Non-pigmented ciliary epithelial cell (primary cell): Measurements from ENCODE around the gene OPCML.

Experiments used
- DNase-seq: peaks from one replicate; pipeline ENCODE4 v3.0.0-alpha.2; 2010; ENCODE audit warnings: low read depth

The OPCML gene

GRCh38 chr11:133503236-133503635 lies 29.1 kb downstream of the OPCML start:
- no peak for DNase-seq

DNA sequence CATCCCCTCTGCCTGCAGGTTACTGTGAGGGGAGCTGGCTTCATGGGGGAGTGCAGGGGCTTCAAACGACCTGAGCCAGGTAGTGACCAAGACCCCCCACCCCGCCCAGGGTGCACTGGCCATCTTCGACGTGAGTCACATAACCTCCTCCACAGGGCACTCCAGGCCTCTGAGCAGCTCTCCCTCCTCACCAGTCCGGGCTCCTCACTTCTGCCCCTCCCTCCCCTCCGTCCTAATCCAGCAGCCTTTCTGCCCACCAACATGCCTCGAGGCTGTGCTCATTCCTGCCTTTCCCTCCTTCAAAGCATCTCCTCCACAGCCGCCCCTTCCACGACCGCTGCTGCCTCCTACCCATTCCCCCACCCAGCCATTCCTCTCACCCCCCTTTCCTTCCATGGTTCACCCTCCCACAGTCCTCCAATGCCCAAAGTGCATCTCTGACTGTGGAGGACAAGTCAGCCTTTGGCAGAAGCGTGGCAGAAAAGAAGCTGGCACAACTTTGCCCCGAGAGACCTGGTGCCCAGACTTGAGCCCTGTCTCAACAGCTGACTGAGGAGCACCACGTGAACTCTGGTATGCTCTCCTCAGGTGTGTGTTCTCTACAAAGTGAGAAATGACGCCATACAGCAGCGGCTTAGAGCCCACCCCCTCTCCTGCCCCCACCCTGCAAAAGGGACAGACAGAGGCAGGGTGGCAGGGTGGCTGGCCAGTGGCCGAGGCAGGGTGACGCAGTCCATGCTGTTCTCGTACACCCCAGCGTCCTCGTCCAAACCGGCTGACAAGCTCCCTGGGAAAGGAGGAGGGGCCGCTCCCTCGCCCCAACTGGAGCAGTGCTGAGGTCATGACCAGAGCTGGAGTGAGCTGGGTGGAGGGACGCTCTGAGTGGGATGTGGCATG lies 30.4 kb downstream of the OPCML start:
- no peak for DNase-seq

- DNase-seq, result no peak
Observed at GRCh38 chr11:133500936-133501335, 31.4 kb downstream of the OPCML start.

- DNase-seq, result no peak
Observed at GRCh38 chr11:133500435-133500834, 31.9 kb downstream of the OPCML start.

DNA sequence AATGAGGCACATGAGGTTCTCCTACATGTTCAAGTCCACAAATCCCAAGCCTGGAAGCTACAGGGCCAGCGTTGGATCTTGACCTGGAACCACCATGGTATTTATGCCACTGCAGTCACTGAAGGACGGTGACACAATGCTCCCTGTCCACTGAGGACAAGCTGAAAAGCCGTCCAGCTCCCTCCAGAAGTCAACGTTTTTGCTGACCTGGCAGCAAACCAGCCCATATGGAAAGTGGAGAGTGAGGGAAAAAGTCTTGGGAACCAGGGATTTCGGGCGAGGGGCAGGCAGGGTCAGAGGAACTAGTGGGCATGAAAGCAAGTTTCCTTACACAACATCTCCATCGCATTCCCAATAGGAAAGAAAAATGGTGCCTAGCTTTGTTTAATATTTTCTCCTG lies 33.3 kb downstream of the OPCML start:
- DNase-seq, result no peak

DNA sequence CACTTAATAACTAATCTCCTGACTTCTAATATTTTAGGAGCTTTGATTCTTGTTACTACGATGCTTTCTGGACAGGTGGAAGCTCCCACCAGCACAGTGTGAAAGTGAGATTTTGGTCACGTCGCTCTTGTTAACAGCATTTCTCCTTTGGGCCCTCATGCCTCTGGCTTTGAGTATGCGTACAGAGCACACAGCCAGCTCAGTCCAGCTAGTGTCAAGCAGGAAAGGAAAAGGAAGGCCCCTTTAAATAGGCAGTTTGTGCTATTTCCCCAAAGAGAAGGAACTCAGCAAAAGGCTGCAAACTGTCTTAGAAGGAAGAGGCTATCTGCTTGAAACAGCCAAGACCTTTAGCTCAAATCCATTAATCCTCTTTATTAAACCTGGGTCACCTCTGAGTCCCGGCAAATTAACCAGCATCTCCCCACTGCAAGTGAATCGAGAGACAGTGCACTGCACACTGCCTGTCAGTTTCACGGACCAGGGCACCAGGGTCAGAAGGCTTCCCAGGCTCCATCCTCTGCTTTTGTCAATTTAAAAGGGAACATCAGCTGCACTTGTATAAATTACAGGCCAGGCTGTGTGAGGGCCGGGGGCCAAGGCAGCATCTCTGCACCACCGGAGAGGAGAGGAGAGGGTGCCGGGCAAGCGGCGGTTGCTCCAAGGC lies 34.7 kb downstream of the OPCML start:
- DNase-seq, result no peak

GRCh38 chr11:133492895-133493294 lies 39.4 kb downstream of the OPCML start:
- no peak for DNase-seq

DNA sequence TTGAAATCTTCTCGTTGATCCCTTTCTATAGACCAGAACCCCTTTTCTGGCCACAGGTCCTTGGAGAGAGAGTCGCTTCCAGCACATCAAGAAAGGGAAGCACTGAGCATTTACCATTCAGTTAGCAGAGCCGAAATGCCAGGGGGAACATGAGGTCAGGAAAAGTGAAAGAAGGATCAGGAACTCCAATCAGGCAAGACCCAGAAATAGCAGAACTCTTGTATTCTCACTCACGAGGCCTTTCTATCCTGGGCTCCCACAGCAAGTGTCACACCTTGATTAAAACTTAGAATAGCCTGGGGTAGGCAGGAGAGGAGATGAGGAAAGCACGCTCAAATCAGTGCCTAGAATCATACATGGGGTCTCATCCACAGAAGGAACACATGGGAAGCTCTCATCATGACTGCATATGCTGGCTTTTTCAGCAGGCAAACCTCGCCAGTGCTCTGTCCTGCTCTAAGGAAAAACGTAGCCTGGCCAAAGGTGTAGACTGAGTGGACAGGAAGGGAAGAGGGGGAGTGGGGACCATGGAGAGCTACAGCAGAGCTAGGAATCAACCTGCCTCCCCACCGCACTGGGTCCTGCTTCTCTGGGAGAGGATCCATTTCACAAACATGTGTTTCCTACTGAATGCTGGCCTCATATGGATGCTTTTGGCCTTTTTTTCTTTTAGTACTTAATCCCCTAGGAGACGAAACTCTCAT lies 40.5 kb downstream of the OPCML start:
- DNase-seq, result no peak

DNA sequence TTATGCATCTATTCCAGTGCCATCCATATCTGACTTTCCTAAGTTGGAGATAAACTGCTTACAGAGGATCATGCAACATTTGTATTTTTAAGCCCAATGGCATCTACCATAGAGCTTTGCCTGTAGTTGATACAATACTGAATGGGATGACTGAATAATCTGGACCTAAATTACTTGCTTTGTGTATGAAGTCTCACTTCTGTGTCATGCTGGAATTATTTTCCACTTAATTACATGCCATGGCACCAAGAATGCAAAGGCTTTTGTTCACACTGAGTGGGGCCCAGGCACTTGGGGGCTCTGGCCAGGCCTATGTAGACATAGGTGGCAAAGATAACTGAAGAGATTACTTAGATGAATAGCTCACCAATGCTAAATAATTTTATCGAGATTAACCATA lies 51.6 kb downstream of the OPCML start:
- no peak for DNase-seq

DNA sequence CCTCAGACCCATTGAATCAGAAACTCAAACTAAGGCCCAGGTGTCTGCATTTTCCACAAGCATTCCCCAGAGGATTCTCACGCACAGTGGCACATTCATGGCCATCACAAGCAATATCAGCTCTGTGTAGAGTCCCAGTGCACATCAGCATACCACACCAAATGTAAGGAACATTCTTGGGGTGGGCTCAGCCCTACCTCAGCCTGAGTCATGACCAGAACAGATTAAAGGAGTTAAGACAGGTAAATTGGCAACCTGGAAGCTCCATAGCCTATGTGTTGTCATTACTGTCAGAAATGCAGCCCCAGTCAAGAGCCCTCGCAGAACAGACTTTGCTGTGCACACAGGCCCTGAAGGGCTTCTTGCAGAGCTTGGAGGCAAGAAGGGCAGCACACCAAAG lies 53.1 kb downstream of the OPCML start:
- DNase-seq, result no peak

GRCh38 chr11:133477251-133477625 lies 55.1 kb downstream of the OPCML start:
- DNase-seq, result no peak

- DNase-seq, result no peak
Observed at GRCh38 chr11:133476570-133477250, 55.6 kb downstream of the OPCML start.

GRCh38 chr11:133474461-133474860 lies 57.8 kb downstream of the OPCML start:
- DNase-seq, result no peak

GRCh38 chr11:133467686-133468085 lies 64.6 kb downstream of the OPCML start:
- no peak for DNase-seq

- no peak for DNase-seq
Observed at GRCh38 chr11:133443206-133443747, 89.0 kb downstream of the OPCML start.

DNA sequence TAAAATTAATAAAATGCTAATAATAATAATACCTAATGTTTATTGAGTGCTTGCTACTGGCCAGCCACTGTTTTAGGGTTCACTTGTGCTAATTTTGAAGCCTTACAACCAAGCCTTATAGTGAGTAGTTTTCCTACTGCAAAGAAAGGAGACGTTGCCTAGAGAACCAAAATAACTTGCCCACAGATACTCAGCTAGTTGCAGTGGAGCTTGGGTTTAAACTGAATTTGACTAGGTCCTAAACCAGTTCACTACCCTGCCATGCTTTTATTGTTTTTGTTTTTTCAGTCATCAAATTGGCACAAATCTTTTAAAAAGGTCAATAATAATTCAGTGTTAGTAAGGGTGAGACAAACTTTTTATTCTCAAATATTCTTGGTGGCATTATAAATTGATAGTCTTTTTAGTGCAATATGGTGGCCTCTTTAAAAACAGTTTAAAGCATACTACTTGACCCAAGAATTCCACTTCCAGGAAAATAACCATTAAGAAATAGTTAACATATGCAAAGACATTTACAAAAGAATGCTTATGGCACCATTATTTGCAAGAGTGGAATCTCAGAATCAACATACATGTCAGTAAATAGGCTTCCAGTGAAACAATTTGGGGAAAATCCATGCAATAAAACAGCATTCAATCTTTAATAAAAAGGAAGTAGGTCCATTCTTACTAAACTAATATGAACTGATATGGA lies 90.2 kb downstream of the OPCML start:
- no peak for DNase-seq

DNA sequence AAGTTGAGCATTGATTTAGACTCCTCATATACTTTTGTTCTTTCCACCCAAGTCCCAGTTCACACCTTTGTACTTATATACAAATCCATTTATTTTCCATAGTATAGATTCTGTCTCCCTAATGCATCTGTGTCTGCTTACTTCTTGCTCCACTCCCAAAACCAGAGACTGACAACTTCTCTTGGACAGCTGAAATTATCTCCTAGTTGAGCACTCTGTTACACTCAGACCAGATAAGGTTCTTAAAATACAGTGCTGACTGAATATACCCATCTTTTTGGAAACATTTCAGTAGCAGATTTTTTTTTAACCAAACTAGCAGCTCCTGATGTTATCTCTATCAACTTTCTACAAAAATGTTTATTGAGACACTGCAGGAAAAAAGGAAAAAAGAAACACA lies 106.3 kb downstream of the OPCML start:
- DNase-seq, result no peak

DNA sequence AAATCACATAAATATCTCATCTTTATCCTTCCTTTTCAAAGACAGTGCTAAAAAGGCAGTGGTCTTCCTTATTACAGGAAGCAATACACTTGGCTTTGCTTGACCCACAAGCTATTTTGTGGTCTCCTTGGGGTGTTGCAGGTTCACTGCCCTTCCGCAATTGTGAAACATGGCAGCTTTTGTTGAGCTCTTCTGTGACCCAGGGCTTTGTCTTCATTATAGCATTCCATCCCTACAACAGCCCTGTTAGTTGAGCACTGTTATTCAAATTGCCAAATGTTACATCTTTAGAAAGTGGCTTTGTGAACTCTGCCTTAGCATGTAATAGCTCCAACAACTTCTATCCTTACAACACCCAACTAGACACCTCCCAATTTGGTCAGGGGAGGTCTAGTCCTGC lies 107.1 kb downstream of the OPCML start:
- DNase-seq, result no peak

DNA sequence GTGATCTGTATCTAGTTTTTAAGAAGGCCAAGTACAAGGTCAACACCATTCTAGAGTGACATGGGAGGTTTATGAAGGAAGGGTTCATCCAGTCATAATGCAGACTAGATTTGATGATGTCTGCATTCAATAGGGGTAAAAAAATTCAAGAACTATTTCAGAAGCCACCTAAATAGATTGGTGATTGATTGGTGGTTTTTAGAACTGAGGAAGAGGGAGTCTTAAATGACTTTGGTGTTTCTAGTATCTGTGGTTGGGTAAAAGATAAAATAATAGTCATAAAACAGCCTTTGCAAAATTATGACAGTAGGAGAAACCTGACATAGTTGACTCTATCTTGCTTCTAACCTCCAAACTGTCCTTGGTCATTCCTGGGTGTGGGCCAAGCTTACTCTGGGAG lies 114.1 kb downstream of the OPCML start:
- DNase-seq, result no peak

DNA sequence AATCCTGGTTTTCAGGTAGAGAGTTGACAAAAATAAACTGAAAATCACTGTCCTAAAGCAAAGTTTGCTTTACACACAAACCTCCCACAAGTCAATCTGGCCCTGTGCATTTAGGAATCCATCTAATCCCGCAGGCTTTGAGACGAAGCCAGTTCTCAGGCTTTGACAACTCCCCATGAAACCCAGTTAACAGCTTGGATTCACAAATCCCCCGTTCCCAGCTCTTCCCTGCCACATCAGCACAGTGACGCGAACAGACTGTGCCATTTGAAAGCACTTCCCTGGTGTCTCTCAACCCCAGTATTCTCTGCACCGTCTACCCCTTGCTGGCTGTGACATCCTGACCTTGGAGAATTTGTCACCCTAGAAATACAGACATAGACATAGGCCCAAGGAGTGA lies 117.8 kb downstream of the OPCML start:
- no peak for DNase-seq

GRCh38 chr11:133413703-133414102 lies 118.6 kb downstream of the OPCML start:
- no peak for DNase-seq

- no peak for DNase-seq
Observed at GRCh38 chr11:133409799-133410198, 122.5 kb downstream of the OPCML start.
